Measurements from ENCODE around the gene PROZ.

The PROZ gene

DNA sequence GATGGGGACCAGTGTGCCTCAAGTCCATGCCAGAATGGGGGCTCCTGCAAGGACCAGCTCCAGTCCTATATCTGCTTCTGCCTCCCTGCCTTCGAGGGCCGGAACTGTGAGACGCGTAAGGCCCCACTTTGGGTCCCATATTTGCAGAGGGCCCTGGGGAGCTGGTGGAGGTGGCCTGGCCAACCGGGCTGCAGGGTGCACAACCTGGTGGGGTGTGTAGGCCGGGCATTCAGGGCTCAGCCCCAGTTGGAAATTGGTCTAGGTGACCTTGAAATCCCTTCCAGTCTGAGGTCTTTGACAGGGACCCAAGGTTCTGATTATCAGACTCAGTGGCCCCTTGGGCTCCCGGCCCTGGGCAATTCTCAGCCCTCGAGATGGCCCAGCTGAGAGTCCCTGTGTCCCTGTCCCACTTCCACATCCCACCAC lies 44.6 kb upstream of the PROZ start:
- H3K4me3 ChIP-seq (ENCODE audit: low read length) = no peak overlapping the region
- TF ChIP-seq, protein P1, sequence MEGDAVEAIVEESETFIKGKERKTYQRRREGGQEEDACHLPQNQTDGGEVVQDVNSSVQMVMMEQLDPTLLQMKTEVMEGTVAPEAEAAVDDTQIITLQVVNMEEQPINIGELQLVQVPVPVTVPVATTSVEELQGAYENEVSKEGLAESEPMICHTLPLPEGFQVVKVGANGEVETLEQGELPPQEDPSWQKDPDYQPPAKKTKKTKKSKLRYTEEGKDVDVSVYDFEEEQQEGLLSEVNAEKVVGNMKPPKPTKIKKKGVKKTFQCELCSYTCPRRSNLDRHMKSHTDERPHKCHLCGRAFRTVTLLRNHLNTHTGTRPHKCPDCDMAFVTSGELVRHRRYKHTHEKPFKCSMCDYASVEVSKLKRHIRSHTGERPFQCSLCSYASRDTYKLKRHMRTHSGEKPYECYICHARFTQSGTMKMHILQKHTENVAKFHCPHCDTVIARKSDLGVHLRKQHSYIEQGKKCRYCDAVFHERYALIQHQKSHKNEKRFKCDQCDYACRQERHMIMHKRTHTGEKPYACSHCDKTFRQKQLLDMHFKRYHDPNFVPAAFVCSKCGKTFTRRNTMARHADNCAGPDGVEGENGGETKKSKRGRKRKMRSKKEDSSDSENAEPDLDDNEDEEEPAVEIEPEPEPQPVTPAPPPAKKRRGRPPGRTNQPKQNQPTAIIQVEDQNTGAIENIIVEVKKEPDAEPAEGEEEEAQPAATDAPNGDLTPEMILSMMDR (conservative IDR thresholded peaks at IDR 0.05; ENCODE audit: low read length) = no peak
- DNase-seq (ENCODE audit: low read depth) = no peak

DNA sequence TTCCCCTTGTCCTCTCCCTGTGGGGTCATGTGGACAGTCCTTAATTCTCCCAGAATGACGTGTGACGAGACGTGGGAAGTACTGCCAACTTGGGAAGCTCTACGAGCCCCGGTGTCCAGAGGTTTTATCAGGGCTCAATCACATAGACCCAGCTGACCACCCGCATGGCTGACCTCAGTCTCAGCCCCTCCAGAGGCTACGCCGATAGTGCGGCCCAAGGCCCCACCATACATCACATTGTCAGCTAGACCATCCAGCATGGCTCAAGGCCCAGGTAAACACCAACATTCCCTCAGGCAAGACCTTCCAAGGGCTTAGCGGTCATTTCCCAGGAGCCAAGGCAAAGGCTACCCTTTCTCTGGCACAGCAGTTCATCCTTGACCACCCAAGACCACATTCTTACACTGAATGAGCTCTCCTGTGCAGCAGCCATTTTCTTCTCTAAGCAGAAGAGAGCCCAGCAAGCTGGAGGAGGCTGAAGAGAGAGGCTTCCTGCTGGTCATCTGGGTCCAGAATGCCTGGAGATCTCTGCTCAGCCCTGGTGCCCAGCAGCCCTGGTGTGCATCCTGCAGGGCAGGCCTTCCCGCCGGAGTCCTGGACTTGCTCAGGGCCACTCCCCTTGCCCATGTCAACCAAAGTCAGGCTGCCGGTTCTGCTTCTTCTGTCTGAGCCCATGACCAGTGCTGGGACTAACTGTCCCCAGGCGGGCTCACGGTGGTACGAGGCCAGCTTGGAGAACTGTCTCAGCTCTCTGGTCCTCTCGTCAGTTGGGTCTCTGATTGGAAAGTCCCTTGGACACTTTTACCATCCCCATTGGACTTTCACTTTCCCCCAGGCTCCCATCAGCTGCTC lies 43.7 kb upstream of the PROZ start:
- DNase-seq (ENCODE audit: low read depth) = no peak
- TF ChIP-seq, protein P1 (conservative IDR thresholded peaks at IDR 0.05; ENCODE audit: low read length) = no peak
- H3K4me3 ChIP-seq (ENCODE audit: low read length) = no peak overlapping the region

DNA sequence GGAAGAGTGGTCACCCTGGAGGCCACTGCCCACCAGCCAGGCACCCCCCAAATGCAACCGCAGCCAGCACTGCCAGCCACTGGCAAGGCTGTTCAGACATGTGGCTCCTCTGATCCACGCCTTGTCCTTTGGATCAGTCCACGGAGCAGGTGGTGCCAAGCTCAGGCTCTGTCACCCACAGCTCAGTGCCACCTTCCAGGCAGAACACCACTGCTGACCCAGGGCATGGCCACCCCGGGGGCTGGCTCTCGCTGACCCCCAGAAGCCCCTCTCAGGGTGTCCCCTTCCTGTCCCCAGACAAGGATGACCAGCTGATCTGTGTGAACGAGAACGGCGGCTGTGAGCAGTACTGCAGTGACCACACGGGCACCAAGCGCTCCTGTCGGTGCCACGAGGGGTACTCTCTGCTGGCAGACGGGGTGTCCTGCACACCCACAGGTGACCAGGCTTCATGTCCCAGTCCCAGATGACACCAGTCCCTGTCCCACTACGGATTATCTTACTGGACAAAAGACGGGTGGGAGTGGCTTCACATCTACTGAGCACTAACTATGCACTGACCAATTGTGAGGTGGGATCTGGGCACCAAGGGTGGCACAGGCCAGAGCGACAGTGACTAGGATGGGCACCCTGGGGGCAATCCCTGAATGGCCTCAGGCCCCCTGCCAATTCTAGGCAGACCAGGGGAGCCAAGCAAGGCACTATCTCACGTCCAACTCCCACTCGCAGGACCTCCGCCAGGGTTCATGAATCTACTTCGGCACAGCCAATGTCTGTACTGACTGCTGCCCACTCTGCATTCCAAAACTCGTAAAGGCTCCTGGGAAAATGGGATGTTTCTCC lies 42.9 kb upstream of the PROZ start:
- DNase-seq (ENCODE audit: low read depth) = no peak
- TF ChIP-seq, protein P1 (conservative IDR thresholded peaks at IDR 0.05; ENCODE audit: low read length) = no peak
- no peak overlapping the region for H3K4me3 ChIP-seq (ENCODE audit: low read length)

DNA sequence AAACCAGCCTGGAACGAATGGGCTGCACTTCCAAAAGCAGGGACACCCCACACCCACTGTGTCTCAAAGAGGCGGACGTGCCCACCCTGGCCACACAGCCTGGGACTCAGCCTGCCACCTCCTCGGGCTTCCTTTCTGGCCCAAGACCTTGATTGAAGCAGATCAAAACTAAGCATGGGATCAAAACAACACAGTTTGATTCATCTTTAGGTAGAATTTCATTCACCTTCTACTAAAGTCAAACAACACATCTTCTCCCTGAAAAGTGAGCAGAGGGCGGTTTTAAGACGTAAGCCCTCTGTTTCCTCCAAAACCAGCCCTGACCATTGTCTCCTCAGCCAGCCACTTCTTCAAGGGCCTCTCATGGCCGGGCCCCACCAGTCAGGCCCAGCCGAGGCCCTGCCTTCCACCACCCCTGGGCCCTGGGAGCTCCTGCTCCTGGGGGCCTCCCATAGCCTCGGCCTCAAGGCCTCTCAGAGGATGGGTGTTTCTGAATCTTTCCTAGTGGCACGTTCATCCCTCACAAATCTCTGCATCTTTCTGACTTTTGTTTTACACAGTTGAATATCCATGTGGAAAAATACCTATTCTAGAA lies 42.1 kb upstream of the PROZ start:
- TF ChIP-seq, protein P1 (conservative IDR thresholded peaks at IDR 0.05; ENCODE audit: low read length) = no peak
- no peak for DNase-seq (ENCODE audit: low read depth)
- H3K4me3 ChIP-seq (ENCODE audit: low read length) = no peak overlapping the region

DNA sequence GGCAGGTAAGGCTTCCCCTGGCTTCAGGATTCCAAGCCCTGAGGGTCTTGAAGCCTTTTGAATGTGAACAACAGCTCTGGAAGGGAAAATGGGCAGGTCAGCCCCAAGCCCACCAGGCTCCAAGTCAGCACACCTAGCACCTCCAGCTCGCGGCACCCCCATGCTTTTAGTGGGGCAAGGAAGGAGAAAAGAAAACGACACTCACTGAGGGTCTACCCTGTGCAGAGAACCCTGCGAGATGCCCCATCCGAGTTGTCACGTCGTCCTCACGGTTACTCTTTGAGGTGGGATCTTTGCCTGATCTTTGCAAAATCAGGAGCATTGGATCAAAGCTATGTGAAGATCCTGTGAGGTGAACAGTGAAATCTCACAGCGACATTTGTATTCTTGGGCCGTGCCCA lies 41.6 kb upstream of the PROZ start:
- DNase-seq (ENCODE audit: low read depth) = no peak
- H3K4me3 ChIP-seq (ENCODE audit: low read length) = no peak overlapping the region
- TF ChIP-seq, protein P1 (conservative IDR thresholded peaks at IDR 0.05; ENCODE audit: low read length) = no peak

DNA sequence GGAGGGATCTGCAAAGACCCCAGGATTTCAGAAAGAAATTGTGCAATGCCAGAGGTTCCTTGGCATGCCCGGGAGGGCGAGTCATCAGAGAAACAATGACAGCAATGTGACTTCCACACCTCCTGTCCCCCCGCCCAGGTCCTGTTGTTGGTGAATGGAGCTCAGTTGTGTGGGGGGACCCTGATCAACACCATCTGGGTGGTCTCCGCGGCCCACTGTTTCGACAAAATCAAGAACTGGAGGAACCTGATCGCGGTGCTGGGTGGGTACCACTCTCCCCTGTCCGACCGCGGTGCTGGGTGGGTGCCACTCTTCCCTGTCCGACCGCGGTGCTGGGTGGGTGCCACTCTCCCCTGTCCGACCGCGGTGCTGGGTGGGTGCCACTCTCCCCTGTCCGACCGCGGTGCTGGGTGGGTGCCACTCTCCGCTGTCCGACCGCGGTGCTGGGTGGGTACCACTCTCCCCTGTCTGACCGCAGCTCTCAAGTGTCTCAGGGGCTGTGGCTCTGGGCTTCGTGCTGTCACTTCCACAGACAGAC lies 41.0 kb upstream of the PROZ start:
- TF ChIP-seq, protein P1 (conservative IDR thresholded peaks at IDR 0.05; ENCODE audit: low read length) = no peak
- peak; percentile 9 for DNase-seq (ENCODE audit: low read depth)
- no peak overlapping the region for H3K4me3 ChIP-seq (ENCODE audit: low read length)

Data from AG10803 (cell line).